ENCODE measurements around the gene SP7. TPM values are rescaled to one million over a fixed set of nuclear protein-coding genes. Genes with fewer than 3 reads are reported as not detected.

Gene SP7
- total and polyA plus RNA-seq, 9 of the 15 experiments (the other 6 are each of a cell fraction or from before 2014, with no cell fraction given), result 0.04 TPM; not detected in 8

DNA sequence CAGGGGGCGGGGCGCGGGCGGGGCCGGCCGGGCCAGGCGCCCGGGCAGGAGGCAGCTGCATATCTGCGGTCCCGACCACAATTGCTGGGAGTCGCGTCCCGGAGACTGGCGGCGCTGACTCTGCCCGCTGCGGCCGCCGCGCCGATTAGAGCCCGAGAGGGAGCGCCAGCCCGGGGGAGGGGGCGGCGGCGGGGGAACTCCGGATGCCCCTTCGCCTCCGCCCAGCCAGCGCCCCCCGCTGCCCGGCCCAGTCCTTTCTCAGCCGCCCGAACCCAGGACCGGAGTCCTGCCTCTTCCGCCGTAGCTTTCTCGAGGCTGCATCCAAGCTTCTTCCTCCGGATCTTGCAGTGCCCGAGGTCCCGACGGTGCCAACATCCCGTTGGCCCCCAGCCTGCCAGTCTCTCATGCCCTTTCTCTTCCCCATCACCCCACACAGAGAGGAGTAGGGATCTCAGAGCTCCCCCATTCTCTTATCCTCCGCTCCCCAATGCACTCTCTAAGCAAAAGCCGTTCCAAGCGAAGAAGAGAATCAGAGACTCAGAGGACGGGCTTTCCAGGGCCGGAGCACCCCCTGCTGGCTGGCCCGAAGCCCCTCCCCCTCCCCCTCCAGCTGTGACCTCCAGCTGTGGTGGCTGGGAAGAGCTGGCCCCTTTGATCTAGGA is 8.8 kb upstream of the SP7 start (continued):
- peak; percentile 75 for TF ChIP-seq SP1 (CRISPR knock-in tag; IDR thresholded peaks at IDR 0.05)
- TF ChIP-seq BCL6 (CRISPR knock-in tag; IDR thresholded peaks at IDR 0.05), result no peak
- no peak for TF ChIP-seq HDGF (IDR thresholded peaks at IDR 0.05)
- TF ChIP-seq BHLHE40 (IDR thresholded peaks at IDR 0.05; ENCODE audit: low read length), result no peak
- TF ChIP-seq, protein P1, sequence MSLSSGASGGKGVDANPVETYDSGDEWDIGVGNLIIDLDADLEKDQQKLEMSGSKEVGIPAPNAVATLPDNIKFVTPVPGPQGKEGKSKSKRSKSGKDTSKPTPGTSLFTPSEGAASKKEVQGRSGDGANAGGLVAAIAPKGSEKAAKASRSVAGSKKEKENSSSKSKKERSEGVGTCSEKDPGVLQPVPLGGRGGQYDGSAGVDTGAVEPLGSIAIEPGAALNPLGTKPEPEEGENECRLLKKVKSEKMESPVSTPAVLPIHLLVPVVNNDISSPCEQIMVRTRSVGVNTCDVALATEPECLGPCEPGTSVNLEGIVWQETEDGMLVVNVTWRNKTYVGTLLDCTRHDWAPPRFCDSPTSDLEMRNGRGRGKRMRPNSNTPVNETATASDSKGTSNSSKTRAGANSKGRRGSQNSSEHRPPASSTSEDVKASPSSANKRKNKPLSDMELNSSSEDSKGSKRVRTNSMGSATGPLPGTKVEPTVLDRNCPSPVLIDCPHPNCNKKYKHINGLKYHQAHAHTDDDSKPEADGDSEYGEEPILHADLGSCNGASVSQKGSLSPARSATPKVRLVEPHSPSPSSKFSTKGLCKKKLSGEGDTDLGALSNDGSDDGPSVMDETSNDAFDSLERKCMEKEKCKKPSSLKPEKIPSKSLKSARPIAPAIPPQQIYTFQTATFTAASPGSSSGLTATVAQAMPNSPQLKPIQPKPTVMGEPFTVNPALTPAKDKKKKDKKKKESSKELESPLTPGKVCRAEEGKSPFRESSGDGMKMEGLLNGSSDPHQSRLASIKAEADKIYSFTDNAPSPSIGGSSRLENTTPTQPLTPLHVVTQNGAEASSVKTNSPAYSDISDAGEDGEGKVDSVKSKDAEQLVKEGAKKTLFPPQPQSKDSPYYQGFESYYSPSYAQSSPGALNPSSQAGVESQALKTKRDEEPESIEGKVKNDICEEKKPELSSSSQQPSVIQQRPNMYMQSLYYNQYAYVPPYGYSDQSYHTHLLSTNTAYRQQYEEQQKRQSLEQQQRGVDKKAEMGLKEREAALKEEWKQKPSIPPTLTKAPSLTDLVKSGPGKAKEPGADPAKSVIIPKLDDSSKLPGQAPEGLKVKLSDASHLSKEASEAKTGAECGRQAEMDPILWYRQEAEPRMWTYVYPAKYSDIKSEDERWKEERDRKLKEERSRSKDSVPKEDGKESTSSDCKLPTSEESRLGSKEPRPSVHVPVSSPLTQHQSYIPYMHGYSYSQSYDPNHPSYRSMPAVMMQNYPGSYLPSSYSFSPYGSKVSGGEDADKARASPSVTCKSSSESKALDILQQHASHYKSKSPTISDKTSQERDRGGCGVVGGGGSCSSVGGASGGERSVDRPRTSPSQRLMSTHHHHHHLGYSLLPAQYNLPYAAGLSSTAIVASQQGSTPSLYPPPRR (CRISPR knock-in tag; IDR thresholded peaks at IDR 0.05; ENCODE audit: borderline replicate concordance), result no peak
- TF ChIP-seq, protein P2, sequence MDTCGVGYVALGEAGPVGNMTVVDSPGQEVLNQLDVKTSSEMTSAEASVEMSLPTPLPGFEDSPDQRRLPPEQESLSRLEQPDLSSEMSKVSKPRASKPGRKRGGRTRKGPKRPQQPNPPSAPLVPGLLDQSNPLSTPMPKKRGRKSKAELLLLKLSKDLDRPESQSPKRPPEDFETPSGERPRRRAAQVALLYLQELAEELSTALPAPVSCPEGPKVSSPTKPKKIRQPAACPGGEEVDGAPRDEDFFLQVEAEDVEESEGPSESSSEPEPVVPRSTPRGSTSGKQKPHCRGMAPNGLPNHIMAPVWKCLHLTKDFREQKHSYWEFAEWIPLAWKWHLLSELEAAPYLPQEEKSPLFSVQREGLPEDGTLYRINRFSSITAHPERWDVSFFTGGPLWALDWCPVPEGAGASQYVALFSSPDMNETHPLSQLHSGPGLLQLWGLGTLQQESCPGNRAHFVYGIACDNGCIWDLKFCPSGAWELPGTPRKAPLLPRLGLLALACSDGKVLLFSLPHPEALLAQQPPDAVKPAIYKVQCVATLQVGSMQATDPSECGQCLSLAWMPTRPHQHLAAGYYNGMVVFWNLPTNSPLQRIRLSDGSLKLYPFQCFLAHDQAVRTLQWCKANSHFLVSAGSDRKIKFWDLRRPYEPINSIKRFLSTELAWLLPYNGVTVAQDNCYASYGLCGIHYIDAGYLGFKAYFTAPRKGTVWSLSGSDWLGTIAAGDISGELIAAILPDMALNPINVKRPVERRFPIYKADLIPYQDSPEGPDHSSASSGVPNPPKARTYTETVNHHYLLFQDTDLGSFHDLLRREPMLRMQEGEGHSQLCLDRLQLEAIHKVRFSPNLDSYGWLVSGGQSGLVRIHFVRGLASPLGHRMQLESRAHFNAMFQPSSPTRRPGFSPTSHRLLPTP (IDR thresholded peaks at IDR 0.05; ENCODE audit: borderline replicate concordance, extremely low read depth, insufficient read length), result no peak
- no peak for TF ChIP-seq SREBF1 (IDR thresholded peaks at IDR 0.05; ENCODE audit: borderline replicate concordance, low read depth, low read length)
- TF ChIP-seq, protein P3, sequence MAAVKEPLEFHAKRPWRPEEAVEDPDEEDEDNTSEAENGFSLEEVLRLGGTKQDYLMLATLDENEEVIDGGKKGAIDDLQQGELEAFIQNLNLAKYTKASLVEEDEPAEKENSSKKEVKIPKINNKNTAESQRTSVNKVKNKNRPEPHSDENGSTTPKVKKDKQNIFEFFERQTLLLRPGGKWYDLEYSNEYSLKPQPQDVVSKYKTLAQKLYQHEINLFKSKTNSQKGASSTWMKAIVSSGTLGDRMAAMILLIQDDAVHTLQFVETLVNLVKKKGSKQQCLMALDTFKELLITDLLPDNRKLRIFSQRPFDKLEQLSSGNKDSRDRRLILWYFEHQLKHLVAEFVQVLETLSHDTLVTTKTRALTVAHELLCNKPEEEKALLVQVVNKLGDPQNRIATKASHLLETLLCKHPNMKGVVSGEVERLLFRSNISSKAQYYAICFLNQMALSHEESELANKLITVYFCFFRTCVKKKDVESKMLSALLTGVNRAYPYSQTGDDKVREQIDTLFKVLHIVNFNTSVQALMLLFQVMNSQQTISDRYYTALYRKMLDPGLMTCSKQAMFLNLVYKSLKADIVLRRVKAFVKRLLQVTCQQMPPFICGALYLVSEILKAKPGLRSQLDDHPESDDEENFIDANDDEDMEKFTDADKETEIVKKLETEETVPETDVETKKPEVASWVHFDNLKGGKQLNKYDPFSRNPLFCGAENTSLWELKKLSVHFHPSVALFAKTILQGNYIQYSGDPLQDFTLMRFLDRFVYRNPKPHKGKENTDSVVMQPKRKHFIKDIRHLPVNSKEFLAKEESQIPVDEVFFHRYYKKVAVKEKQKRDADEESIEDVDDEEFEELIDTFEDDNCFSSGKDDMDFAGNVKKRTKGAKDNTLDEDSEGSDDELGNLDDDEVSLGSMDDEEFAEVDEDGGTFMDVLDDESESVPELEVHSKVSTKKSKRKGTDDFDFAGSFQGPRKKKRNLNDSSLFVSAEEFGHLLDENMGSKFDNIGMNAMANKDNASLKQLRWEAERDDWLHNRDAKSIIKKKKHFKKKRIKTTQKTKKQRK (IDR thresholded peaks at IDR 0.05; ENCODE audit: borderline replicate concordance, low read depth, low read length), result no peak
- TF ChIP-seq ZBTB8A (IDR thresholded peaks at IDR 0.05; ENCODE audit: partially characterized antibody), result no peak
- TF ChIP-seq SOX6 (IDR thresholded peaks at IDR 0.05), result no peak
- TF ChIP-seq, protein P4, sequence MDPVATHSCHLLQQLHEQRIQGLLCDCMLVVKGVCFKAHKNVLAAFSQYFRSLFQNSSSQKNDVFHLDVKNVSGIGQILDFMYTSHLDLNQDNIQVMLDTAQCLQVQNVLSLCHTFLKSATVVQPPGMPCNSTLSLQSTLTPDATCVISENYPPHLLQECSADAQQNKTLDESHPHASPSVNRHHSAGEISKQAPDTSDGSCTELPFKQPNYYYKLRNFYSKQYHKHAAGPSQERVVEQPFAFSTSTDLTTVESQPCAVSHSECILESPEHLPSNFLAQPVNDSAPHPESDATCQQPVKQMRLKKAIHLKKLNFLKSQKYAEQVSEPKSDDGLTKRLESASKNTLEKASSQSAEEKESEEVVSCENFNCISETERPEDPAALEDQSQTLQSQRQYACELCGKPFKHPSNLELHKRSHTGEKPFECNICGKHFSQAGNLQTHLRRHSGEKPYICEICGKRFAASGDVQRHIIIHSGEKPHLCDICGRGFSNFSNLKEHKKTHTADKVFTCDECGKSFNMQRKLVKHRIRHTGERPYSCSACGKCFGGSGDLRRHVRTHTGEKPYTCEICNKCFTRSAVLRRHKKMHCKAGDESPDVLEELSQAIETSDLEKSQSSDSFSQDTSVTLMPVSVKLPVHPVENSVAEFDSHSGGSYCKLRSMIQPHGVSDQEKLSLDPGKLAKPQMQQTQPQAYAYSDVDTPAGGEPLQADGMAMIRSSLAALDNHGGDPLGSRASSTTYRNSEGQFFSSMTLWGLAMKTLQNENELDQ (CRISPR knock-in tag; IDR thresholded peaks at IDR 0.05; ENCODE audit: borderline replicate concordance), result no peak
- no peak for TF ChIP-seq IRF2 (CRISPR knock-in tag; IDR thresholded peaks at IDR 0.05)
- no peak for TF ChIP-seq COPS2 (conservative IDR thresholded peaks at IDR 0.05)
- TF ChIP-seq SMARCB1 (IDR thresholded peaks at IDR 0.05; ENCODE audit: insufficient read length, low read depth), result no peak

Data from K562 (cell line).